ENCODE results near the gene VPS13D.

Gene VPS13D

GRCh38 chr1:12229835-12230548 lies at the start of gene VPS13D:
Gene VPS13D, plus strand, starts transcription at chr1:12230030. Its CDS starts 4,237 bp downstream, at chr1:12234267.
- DNase-seq, result peak; percentile 23 to 60

GRCh38 chr1:12180315-12180714 lies 49.5 kb upstream of the VPS13D start:
- DNase-seq, result no peak

DNA sequence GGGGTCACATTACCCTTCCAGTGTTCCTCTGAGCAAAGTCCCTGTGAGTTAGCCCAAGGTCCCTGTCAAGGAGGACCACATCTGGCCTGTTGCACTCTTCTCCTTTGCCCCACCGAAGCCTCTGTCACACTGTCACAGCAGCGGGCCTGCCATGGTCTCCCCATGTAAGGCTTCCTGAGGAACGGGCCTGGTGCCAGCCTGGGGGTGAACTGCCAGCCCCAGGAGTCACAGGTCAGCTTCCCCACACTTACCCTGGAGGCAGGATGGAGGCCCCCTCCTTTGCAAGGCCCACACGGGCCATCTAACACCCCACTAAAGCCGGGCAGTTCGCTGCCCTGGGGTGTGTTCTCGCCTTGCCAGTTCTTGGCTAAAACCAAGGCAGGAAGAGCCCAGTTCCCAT lies 48.9 kb upstream of the VPS13D start:
- no peak for DNase-seq

DNA sequence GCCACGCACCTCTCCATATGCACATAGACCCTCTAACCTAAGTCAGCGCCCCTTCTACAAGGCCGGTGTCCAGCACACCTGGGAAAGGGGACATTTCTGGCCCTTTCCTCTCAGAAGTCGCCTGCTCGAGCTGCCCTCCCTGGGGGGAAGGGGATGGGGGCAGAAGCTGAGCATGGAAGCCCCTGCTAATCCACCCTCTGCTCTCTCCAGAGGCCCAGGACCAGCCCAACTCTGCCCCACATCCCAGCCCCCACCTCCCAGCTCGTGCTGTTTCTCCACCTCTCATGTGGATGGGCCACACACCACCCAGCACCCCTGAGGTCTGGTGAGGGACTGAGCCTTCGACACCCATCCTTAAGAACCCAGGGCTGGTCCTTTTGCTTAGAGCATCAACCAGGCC lies 48.3 kb upstream of the VPS13D start:
- DNase-seq, result no peak

- no peak for DNase-seq
Measured at GRCh38 chr1:12182410-12182984, 47.3 kb upstream of the VPS13D start.

GRCh38 chr1:12183095-12183794 lies 46.6 kb upstream of the VPS13D start:
- DNase-seq, result no peak

GRCh38 chr1:12184008-12184681 lies 45.7 kb upstream of the VPS13D start:
- DNase-seq, result no peak

- no peak for DNase-seq
Measured at GRCh38 chr1:12185036-12185917, 44.6 kb upstream of the VPS13D start.

DNA sequence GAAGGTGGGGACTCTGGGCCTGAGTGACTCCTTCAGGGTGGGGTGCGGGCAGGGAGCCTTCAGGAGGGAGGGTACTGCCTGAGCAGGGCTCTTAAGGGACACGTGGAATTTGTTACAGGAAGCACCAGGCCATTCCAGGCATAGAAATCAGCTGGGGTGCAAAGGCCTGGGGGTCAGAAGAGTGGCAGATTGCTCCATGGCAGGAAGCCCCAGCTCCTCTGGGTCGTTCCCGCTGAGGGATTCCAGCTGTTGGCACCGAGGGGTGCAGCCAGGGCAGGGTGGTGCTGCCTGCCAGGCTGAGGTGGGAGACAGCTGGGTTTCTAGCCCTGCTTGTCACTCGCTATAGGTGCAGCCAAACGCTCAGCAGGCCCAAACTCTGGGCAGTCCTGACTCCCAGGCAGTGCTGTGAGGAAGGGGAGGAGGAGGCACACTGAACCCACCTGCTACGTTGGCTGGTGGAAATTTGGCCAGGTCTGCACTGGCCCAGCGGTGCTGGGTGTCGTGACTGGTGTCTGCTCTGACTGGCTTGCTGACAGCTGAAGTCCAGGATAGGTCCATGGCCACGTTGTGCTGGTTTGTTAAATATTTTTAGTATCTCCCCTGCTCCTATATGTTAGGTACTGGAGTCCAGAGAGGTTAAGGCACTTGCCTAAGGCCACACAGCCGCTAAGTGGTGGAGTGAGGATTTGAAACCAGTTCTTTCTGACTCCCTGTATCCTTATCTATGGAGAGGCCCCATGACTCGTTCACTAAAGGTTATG lies 43.7 kb upstream of the VPS13D start:
- DNase-seq, result no peak

GRCh38 chr1:12186679-12186985 lies 43.2 kb upstream of the VPS13D start:
- DNase-seq, result no peak

DNA sequence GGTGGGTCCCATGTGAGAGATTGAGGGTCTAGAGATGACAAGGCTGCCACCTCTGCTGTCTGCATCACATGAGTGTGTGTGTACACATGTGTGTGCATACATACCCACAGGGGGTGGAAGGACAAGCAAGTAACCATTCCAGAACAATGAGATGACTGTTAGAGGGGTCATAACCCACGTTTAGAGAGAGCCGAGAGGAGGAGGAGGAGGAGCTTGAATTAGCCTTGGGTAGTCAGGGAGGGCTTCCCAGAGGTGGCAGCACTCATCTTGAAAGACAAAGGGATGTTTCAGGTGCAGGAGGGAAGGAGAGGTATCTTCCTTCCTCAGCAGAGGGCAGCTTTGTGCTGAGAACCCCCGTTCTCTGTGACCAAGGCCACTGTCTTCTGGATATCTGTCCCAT lies 41.7 kb upstream of the VPS13D start:
- no peak for DNase-seq

- DNase-seq, result no peak
Measured at GRCh38 chr1:12188657-12189327, 41.0 kb upstream of the VPS13D start.

DNA sequence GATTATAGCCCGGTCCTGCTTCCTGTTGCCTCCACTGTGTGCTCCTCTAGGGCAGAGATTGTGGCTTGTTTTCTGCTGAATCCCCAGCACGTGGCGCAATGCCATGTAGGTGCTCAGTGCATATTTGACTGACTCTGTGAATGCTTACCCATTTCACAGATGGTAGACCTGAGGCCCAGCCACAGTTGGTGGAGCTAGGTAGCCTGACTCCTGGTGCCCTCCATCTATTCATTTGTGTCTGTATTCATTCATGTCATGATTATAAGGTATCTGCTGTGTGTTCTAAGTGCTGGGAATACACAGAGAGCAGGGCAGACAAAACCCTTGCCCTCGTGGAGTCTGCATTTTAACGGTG lies 40.5 kb upstream of the VPS13D start:
- no peak for DNase-seq

DNA sequence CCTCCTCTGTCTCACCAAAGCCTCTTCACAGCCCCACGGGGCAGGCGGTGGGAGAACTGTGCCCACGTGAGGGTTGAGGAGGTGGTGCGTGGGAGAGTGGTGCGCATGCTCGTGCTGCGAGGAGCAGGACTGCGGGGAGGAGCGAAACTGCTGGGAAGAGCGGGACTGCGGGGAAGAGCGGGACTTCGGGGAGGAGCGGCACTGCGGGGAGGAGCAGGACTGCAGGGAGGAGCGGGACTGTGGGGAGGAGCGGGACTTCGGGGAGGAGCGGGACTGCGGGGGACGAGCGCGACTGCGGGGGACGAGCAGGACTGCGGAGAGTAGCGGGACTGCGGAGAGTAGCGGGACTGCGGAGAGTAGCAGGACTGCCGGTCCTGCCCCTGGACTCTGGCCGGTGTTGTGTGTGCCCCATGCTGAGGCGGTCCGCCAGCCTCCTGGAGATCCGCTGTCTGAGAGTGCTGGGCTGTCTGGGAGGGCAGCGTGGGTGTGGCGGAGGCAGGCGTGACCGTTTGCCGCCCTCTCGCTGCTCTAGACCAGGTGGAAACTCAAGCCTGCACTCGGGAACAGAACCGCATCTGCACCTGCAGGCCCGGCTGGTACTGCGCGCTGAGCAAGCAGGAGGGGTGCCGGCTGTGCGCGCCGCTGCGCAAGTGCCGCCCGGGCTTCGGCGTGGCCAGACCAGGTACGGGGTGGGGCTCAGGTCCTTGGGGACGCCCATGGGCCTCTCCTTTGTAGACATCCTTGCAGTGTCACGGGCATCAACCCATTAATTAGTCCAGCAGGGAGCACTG lies 38.4 kb upstream of the VPS13D start:
- no peak for DNase-seq

DNA sequence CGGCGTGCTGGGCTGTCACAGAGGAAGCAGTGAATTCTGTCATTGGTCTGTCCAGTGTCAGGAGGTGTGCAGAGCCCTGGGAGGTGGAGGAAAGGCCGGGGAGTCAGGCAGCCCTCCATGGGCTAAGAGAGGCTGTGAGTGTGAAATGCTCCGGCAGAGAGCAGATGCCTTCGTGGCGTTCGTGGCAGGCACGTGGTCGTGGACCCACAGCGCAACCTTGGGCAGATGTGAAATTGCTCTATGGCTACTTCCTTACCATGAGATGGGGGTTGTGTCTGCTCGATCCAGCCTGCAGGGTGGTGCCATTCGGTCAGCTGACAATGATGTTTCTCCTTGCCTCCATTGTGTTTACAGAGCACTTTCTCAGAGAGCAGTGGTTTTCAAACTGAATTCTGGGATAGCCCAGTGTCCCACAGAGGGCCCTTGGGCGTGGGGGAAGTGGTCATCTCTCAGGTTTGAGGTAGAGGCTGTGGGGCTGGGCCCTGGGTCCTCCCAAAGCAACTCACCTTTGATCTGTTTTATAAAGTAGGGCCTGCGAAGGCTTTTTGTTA lies 35.1 kb upstream of the VPS13D start:
- DNase-seq, result no peak

GRCh38 chr1:12195416-12195815 lies 34.4 kb upstream of the VPS13D start:
- no peak for DNase-seq

GRCh38 chr1:12196641-12197482 lies 33.0 kb upstream of the VPS13D start:
- no peak for DNase-seq

- DNase-seq, result no peak
Measured at GRCh38 chr1:12197483-12197880, 32.3 kb upstream of the VPS13D start.

GRCh38 chr1:12200208-12200607 lies 29.6 kb upstream of the VPS13D start:
- DNase-seq, result no peak

Measured in SW 1271 (cell line).